CD4-positive, alpha-beta T cell (primary cell): ENCODE measurements around the gene CTSD. TPM values are rescaled to one million over a fixed set of nuclear protein-coding genes. Genes with fewer than 3 reads are reported as not detected.

Source experiments
- ATAC-seq: fragments of 200-7000 bp; cut with Tn5 transposase; one replicate; pipeline ENCODE4 v1.10.0; 2022; ENCODE audit warnings: mild to moderate bottlenecking; ENCODE audit not compliant: poor library complexity
- CTCF ChIA-PET: fragments of 350-600 bp; sonication (Branson Sonifier 250); formaldehyde crosslinking; loops from one replicate; lab custom pipeline; 2021; ENCODE audit warnings: antibody characterized with exemption, inconsistent platforms; lab: Charles Lee
- POLR2A ChIA-PET: fragments of 350-600 bp; sonication (Branson Sonifier 250); formaldehyde crosslinking; loops from one replicate; lab custom pipeline; 2021; ENCODE audit warnings: antibody characterized with exemption, inconsistent platforms; lab: Charles Lee
- DNase-seq, 14 experiments: peaks; one replicate each; pipeline ENCODE4 v3.0.0-alpha.2; 2013 to 2020; ENCODE audit warnings: mixed read lengths in 2 of 14
- H3K27ac ChIP-seq, 2 donors: one replicate each; pipeline versions ENCODE4 v1.5.1 to v1.7.0; 2013; ENCODE audit warnings: low read length in 2 of 2, low read depth in 1 of 2, mild to moderate bottlenecking in 1 of 2
- H3K27me3 ChIP-seq, 2 experiments: 1 replicate in 1 of 2; 2 replicates in 1 of 2; pipeline versions ENCODE4 v1.6.1 to v1.7.0; 2013; ENCODE audit warnings: low read length in 2 of 2, control low read depth in 1 of 2, mild to moderate bottlenecking in 1 of 2, moderate library complexity in 1 of 2; ENCODE audit not compliant: insufficient read depth in 2 of 2, control insufficient read depth in 1 of 2
- H3K36me3 ChIP-seq: one replicate; pipeline ENCODE4 v1.6.1; 2013; ENCODE audit warnings: low read length, control low read depth; ENCODE audit not compliant: insufficient read depth
- H3K4me1 ChIP-seq: one replicate; pipeline ENCODE4 v1.6.1; 2013; ENCODE audit warnings: low read length, control low read depth; ENCODE audit not compliant: insufficient read depth
- H3K4me3 ChIP-seq: one replicate; pipeline ENCODE4 v1.5.1; 2013; ENCODE audit warnings: mild to moderate bottlenecking, low read length, moderate library complexity
- H3K9me3 ChIP-seq, 2 experiments: 1 replicate in 1 of 2; 2 replicates in 1 of 2; pipeline versions ENCODE4 v1.6.1 to v1.7.0; 2013; ENCODE audit warnings: low read length in 2 of 2, mild to moderate bottlenecking in 2 of 2, control low read depth in 1 of 2, moderate library complexity in 1 of 2; ENCODE audit not compliant: control insufficient read depth in 1 of 2, insufficient read depth in 1 of 2
- H3K27ac Mint-ChIP-seq: one replicate; pipeline ENCODE4 v1.8.0; 2020; ENCODE audit warnings: mixed read lengths
- H3K27me3 Mint-ChIP-seq: one replicate; pipeline ENCODE4 v1.8.0; 2021; ENCODE audit warnings: mixed read lengths
- H3K36me3 Mint-ChIP-seq: one replicate; pipeline ENCODE4 v1.8.0; 2021; ENCODE audit warnings: low read depth, mixed read lengths
- H3K4me1 Mint-ChIP-seq: one replicate; pipeline ENCODE4 v1.8.0; 2021; ENCODE audit warnings: low read depth, mixed read lengths
- H3K4me3 Mint-ChIP-seq: one replicate; pipeline ENCODE4 v1.8.0; 2020; ENCODE audit warnings: mild to moderate bottlenecking, mixed read lengths
- H3K9me3 Mint-ChIP-seq: one replicate; pipeline ENCODE4 v1.8.0; 2020; ENCODE audit warnings: mixed read lengths
- intact Hi-C, 2 experiments: fragments of 100-400 bp; cut with DNase I in 1 of 2; cut with micrococcal nuclease in 1 of 2; formaldehyde crosslinking; loops; one replicate each; pipeline versions ENCODE4 v1.15.1 to v1.9.0; 2023 to 2025; cut with DNase I, micrococcal nuclease
- total RNA-seq, 174 experiments: library from RNA in 2 of 174; stranded (reverse) in 2 of 174; gene quantifications; one replicate each; pipeline ENCODE4 v1.2.3 and lab custom pipeline; 2021 to 2026
- TF ChIP-seq, protein P1 (sequence below): fragments of 200-600 bp; IDR thresholded peaks from one replicate; pipeline ENCODE4 v1.8.0; 2022; ENCODE audit warnings: antibody characterized with exemption, mild to moderate bottlenecking

The CTSD gene
- total RNA-seq, 2 experiments from 2014 or later: 63.3 to 71.3 TPM

DNA sequence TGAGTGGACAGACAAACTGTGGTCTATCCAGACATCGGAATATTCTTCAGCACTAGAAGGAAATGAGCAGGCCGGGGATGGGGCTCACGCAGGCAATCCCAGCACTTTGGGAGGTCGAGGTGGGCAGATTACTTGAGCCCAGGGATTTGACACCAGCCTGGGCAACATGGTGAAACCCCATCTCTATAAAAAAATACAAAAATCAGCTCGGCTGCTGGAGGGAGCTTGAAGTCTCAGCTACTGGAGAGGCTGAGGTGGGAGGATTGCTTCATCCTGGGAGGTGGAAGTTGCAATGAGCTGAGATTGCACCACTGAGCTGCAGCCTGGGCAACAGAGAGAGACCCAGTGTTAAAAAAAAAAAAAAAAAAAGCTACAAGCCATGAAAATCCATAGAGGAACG is 8.0 kb upstream of the CTSD start:
- Histone ChIP-seq H3K27ac (no peak overlapping the region), H3K4me1 (peaks cover 23% of the 10 kb centered on the region), H3K36me3 (no peaks in the 10 kb centered on the region), H3K4me3 (no peak overlapping the region), H3K9me3 (no peaks in the 10 kb centered on the region), H3K27me3 (peaks cover 0 to 2% of the 10 kb centered on the region in 2 experiments)
- ATAC-seq (no peak), DNase-seq (no peak)
- Mint-ChIP-seq H3K27me3 (no peaks in the 10 kb centered on the region), H3K4me1 (peaks cover 11% of the 10 kb centered on the region), H3K9me3 (no peaks in the 10 kb centered on the region), H3K36me3 (no peaks in the 10 kb centered on the region), H3K4me3 (no peak overlapping the region), H3K27ac (no peak overlapping the region)
- POLR2A ChIA-PET: no interaction called here
- CTCF ChIA-PET: no interaction called here
- intact Hi-C loops: loop anchor here in 1 of 2 experiments (2.0 kb wide), 1 partner anchor 79 kb away; no protein-coding TSS in a partner anchor
- TF ChIP-seq, protein P1, sequence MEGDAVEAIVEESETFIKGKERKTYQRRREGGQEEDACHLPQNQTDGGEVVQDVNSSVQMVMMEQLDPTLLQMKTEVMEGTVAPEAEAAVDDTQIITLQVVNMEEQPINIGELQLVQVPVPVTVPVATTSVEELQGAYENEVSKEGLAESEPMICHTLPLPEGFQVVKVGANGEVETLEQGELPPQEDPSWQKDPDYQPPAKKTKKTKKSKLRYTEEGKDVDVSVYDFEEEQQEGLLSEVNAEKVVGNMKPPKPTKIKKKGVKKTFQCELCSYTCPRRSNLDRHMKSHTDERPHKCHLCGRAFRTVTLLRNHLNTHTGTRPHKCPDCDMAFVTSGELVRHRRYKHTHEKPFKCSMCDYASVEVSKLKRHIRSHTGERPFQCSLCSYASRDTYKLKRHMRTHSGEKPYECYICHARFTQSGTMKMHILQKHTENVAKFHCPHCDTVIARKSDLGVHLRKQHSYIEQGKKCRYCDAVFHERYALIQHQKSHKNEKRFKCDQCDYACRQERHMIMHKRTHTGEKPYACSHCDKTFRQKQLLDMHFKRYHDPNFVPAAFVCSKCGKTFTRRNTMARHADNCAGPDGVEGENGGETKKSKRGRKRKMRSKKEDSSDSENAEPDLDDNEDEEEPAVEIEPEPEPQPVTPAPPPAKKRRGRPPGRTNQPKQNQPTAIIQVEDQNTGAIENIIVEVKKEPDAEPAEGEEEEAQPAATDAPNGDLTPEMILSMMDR: no peak

DNA sequence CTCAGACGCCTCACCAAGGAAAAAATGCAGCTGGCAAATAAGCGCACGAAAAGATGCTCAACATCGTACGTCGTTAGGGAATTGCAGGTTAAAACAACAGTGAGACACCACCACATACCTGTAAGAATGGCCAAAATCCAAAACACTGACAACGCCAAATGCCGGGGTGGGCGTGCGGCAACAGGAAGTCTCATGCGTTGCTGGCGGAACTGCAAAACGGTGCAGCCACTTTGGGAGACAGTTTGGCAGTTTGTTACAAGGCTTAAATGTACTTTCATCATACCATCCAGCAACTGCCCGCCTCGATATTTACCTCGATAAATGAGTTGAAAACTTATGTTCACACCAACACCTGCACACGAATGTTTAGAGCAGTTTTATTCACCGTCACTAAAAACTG is 7.5 kb upstream of the CTSD start:
- peaks cover 23% of the 10 kb centered on the region for H3K4me1 ChIP-seq
- ChIA-PET POLR2A (no interaction called here), CTCF (no interaction called here)
- peaks cover 0 to 2% of the 10 kb centered on the region in 2 experiments for H3K27me3 ChIP-seq
- H3K4me3 ChIP-seq: no peak overlapping the region
- H3K27ac ChIP-seq: no peak overlapping the region
- H3K27me3 Mint-ChIP-seq: no peaks in the 10 kb centered on the region
- no peaks in the 10 kb centered on the region for H3K36me3 Mint-ChIP-seq
- no peak overlapping the region for H3K27ac Mint-ChIP-seq
- no peaks in the 10 kb centered on the region for H3K36me3 ChIP-seq
- intact Hi-C loops: no loop called here
- no peak overlapping the region for H3K4me3 Mint-ChIP-seq
- TF ChIP-seq, protein P1: no peak
- no peak for ATAC-seq
- peaks cover 11% of the 10 kb centered on the region for H3K4me1 Mint-ChIP-seq
- no peaks in the 10 kb centered on the region for H3K9me3 Mint-ChIP-seq
- no peak for DNase-seq
- no peaks in the 10 kb centered on the region for H3K9me3 ChIP-seq

DNA sequence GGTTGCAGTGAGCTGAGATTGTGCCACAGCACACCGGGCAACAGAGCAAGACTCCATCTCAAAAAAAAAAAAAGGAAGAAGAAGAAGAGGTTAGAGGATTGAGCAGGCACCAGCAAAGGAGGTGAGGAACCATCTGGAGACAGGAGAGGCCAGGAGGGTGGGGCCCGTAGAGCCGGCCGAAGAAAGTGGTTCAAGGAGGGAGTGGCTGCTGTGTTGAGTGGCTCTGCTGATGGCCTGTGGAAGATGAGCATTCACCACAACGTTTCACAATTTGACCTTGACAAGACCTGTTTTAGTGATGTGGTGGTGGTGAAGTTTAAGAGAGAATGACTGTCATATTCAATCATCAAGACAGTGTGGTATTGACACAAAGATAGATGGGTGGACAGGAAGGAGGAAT is 6.8 kb upstream of the CTSD start:
- Histone ChIP-seq H3K36me3 (no peaks in the 10 kb centered on the region), H3K4me1 (peaks cover 23% of the 10 kb centered on the region), H3K27me3 (peaks cover 0 to 2% of the 10 kb centered on the region in 2 experiments), H3K9me3 (no peaks in the 10 kb centered on the region), H3K4me3 (no peak overlapping the region), H3K27ac (no peak overlapping the region)
- ATAC-seq (no peak), DNase-seq (no peak)
- H3K27ac Mint-ChIP-seq: no peak overlapping the region
- intact Hi-C loops: no loop called here
- ChIA-PET POLR2A (no interaction called here), CTCF (no interaction called here)
- TF ChIP-seq, protein P1: no peak
- H3K36me3 Mint-ChIP-seq: no peaks in the 10 kb centered on the region
- H3K27me3 Mint-ChIP-seq: no peaks in the 10 kb centered on the region
- no peak overlapping the region for H3K4me3 Mint-ChIP-seq
- H3K4me1 Mint-ChIP-seq: peaks cover 11% of the 10 kb centered on the region
- H3K9me3 Mint-ChIP-seq: no peaks in the 10 kb centered on the region
